ENCODE data around the gene NTM.

DNA sequence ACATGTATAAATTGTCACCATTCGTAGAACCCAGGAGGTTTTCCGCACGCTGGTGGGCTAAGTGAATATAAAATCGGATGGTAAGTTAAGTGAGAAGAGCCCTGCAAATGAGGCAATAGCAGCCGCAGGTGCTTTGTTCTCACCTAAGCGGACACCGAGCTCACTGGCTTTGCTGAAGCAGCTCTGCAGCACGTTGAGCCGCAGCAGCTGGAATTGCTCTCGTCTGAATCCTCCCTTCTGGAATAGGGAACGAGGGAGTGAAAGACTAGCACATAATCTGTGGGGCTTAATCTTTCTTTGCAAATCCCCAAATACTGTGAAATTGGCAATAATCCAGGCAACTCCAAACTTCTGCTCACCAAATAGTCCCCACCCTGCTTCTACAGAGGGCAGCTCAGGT, 488.1 kb downstream of the NTM start:
- no peak for TF ChIP-seq TEAD4 (IDR thresholded peaks at IDR 0.05; ENCODE audit: low read depth, low read length)
- TF ChIP-seq TAF1 (IDR thresholded peaks at IDR 0.05; ENCODE audit: low read depth, low read length), result no peak
- TF ChIP-seq POLR2A (IDR thresholded peaks at IDR 0.05; ENCODE audit: control extremely low read depth in 1 of 2, low read depth in 2 of 2, low read length in 2 of 2), result no peak
